Mucosa of gallbladder (tissue), 1 donor: ENCODE data around the gene TAAR9. TPM values are rescaled to one million over a fixed set of nuclear protein-coding genes. Genes with fewer than 3 reads are reported as not detected.

Experiments used
- DNase-seq: peaks from one replicate; pipeline ENCODE4 v3.0.0-alpha.2; 2020; ENCODE audit warnings: low spot score
- total RNA-seq: library from RNA; stranded (reverse); gene quantifications from one replicate; pipeline ENCODE4 v1.2.1, GENCODE V29; 2021
- donor health status: DM: no; HTN: no; CAD: no.

Gene TAAR9, protein sequence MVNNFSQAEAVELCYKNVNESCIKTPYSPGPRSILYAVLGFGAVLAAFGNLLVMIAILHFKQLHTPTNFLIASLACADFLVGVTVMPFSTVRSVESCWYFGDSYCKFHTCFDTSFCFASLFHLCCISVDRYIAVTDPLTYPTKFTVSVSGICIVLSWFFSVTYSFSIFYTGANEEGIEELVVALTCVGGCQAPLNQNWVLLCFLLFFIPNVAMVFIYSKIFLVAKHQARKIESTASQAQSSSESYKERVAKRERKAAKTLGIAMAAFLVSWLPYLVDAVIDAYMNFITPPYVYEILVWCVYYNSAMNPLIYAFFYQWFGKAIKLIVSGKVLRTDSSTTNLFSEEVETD
- total RNA-seq = not detected

DNA sequence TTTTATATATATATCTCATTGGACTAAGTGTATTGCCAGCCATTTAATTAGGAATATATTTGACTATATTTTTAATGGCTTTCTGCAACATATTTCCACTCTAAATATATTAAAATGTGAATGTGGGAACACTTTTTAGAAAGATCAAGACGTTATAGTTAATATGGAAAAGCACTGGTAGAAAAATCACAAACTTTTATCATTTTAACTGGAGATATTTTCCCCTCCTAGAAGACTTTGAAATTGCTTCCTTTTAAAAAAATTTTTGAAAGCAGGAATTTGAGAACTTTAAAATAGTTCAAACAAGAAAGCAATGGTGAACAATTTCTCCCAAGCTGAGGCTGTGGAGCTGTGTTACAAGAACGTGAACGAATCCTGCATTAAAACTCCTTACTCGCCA, at the start of gene TAAR9:
TSS of gene TAAR9 (plus strand) at position 301 of the 400 bp plus-strand sequence. CDS start at position 314, 13 bp downstream.
- DNase-seq = no peak

DNA sequence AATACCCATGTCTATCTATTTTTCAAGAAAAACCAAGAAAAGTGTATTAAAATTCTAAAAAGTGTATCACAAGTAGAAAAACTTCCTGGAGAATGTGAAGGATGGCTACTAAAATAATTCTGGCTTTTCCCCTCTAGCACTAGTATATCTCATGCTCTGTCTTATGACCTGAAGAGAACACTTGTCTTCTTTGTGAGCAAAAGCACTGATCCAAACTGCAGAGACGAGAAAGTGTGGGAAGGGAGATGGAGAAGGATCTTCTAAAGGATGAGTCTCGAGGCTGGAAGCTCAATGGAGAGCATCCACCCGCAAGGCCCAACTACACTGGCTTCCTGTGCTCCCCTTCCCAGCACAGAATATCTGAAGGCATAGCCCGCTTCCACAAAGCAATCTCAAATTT, 48.7 kb upstream of the TAAR9 start:
- DNase-seq = no peak

DNA sequence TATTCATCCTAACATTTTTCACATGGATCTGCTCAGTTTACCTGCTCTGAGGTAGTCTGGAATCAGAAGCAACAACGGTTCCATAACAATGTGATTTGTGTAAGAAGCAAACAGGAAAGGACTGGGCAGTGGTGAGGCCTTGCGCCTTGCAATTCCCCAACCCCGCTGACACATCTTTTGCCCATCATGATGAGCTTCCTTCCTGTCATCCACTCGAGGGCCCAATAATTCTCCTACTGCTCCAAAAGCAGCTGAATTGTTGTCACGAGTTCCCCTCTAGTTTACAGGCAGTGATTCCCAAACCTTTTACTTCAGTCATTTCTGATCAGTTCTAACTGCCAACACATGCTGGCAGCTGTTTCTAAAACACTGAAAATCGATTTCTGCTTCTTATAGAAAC, 48.1 kb upstream of the TAAR9 start:
- DNase-seq = no peak

DNA sequence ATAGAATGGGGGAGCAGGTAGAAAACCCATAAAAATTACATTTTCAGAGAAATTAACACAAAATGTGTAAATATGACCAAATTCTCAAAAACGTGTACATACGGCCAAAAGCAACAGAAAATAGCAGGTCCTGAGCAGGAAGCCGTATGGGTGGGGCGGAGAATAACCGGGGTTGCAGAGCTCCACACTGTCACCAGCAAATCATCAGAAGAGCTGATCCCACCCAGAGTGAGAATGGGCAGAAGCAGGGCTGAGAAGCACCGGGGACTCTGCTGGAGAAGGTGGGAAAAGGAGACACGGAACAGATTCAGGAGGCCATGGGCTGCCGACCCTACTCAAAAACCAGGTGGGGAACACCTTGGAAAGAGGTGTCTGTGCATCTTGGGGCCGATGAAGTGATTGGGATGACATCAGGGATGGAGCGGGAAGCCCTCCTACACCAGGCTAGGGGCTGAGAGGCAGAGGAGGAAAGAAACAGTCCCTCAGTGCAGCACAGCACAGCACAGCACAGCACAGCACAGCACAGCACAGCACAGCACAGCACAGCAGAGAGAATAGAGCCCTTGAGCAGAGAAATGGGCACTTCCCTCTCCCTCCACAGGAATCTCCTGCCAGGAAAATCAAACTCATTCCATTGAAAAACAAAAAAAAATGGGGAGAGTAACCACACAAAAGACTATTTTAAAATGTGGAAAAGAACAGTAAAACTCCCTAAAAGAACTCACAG, 47.4 kb upstream of the TAAR9 start:
- no peak for DNase-seq

DNA sequence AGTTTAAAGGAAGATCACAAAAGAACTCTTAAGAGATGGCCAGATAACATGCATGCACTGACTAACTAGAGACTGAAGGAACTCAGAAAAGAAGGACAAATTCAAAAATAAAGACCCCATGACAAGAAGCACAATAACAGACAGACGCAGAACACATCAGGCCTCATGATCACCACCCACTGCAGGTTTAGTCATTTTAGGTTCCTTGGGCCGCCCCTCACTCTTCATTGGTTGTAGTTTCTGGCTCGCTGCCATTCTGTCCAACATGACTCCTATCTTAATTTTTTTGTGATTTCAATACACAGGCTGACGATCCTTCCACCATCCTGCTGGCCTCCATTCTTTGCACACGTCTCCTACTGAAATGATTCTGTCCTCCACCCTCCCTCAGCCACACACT, 46.8 kb upstream of the TAAR9 start:
- no peak for DNase-seq

DNA sequence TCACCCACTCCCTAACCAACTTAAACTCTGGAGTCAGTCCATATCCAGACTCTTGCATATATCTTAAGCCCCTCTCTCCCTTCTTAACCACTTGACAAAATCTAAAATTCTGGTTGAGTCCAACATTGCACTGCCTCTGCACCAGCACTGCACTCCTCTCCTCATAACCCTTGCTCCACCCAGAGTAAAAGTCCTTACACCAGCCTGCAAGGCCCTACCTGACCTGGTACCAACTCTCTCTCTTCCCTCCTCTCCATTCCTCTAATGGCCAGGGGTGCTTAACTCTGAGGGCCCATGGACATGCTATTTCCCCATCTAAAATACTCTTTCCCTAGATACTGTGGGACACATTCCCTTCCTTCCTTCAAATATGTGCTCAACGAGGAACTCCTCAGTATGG, 46.2 kb upstream of the TAAR9 start:
- no peak for DNase-seq

DNA sequence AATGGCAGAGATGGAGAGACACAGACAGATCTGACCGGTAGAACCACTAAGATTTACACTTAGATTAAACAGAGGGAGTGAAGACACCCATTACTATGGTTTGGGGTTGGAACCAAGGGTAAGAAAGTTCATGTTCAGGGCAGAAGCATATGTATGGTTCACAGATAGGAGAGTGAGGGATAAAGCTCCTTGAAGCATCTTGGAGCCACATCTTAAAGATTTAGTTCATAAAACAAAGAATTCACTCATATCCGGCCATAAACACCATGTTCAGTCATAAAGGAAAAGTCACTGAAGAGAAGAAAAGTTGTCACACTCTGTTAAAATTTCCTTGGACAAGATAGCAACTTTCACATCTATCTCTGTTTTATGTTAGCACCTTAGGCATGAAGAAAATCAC, 43.1 kb upstream of the TAAR9 start:
- DNase-seq = no peak

DNA sequence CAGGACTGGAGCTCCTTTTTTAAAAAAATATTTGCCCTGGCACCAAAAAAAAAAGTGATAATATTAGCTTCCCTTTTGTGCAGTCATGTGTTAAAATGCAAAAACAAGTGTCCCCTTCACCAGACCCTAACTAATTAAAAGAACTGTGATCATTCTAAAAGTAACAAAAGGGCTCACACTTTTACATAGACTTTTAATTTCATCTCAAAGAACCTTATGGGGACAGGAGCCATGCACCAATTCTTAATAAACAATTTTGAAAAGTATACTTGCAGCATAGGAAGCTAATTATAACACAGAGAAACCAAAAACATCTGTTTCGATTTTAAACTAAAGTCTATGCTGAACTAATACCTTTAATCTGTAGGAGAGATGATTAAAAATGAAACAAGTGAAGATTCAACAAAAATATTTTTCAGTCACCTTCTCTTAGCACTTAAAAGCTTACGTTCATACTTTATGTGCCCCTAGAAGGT, 42.4 kb upstream of the TAAR9 start:
- no peak for DNase-seq

DNA sequence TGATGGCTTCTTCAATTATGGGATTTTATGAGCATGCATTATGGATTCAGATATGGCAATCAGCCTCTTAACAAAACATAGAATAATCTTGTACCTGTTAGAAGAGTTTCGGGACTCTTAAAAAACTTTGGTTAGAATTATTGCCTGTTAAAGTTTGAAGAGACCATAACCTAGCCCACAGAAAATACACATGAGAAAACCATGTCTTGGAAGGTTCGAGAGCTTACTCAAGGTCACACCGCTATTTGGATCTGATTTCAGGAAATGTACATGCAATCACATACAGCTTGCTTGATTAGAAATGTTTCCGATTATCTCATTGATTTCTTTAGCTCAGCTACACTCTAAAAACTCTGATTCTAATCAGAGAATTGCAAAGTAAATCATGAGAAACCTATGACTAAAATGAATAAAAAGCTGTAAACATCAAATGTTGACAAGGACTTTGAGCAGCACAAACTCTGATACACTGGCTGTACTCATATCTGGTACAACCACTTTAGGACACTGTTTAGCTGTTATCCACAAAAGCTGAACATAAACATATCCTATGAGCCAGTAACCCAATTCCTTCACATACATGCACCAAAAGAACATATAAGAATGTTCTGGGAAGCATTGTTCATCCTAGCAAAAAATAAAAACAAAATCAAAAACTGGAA, 41.4 kb upstream of the TAAR9 start:
- no peak for DNase-seq

DNA sequence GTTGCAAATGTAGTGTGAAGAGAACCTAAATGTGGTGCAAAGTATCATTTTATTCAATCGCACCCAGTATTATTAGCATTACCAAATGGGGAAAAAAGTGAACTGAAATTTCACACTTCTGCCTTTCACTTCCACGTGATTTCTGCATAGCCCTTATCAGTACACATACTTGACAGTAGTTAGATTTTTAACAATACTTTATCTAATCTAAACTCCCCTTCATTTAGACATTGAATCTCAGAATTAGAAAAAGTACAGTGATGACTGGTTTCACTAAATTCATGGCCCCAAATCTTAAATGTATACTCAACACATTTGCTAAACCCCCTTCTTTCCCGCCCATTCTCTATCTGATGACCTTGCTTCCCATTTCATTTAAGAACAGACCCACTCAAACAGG, 39.4 kb upstream of the TAAR9 start:
- no peak for DNase-seq

DNA sequence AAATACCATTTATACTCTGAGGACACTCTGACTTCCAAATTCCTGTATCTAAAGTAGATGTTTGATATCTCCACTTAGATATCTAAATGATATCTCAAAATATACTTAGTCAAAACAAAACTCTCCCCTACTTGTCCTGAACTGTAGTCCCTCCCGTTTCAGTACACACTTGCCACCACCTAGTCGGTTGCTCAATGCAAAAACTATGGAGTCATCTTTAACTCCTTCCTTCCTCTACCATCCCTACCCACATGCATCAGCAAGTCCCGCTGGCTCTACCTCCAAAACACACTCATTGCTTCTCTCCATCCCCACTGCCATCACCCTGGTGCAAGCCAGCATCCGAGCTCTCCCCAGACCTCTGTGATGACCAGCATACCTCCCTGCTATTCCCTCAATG, 38.3 kb upstream of the TAAR9 start:
- no peak for DNase-seq

DNA sequence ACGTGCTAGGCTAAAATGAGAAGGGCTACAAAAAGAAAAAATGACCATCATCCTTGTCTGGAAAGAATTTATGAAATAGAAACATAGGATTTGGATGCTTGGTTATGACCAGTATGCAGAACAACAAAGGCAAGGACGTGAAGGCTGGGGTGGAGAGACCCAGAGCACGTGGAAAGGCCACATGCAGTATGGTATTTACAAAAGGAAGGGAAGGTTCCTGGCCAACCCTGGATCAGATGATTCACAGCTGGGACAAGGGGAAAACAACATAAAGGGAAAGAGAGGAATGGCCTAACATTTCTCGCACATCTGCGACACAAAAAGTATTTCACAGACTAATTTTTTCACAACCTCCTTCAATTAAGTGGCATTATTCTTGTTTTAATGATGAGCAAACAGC, 33.3 kb upstream of the TAAR9 start:
- DNase-seq = peak; percentile 40

DNA sequence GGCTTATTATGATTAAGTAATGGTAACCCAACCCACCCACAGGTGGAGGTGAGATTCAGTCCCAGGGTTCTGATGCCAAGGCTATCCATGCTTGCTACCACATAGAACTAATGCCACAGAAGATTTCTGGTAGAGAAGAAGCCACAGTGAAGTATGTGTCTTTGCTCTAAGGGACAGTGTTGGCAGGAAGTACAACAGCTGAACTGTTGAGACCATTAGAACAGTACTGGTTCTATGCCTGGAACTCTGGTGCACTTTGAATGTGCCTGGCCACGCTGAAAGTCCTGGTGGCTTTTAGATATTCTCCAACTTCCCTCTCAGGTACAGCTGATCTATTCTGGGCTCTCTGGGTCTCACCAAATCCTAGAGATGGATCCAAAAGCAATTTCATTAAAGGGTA, 32.9 kb upstream of the TAAR9 start:
- no peak for DNase-seq

DNA sequence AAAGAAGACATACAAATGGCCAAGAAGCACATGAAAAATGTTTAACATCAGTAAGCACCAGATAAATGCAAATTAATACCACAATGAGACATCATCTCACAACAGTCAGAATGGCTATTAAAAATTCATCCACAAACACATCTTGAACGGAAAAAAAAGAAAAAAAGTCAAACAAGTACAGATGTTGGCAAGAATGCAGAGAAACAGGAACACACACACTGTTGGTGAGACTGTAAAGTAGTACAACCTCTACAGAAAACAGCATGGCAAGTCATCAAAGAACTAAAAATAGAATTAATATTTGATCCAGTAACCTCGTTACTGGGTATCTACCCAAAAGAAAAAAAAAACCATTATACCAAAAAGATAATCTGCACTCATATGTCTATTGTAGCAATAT, 31.6 kb upstream of the TAAR9 start:
- no peak for DNase-seq

DNA sequence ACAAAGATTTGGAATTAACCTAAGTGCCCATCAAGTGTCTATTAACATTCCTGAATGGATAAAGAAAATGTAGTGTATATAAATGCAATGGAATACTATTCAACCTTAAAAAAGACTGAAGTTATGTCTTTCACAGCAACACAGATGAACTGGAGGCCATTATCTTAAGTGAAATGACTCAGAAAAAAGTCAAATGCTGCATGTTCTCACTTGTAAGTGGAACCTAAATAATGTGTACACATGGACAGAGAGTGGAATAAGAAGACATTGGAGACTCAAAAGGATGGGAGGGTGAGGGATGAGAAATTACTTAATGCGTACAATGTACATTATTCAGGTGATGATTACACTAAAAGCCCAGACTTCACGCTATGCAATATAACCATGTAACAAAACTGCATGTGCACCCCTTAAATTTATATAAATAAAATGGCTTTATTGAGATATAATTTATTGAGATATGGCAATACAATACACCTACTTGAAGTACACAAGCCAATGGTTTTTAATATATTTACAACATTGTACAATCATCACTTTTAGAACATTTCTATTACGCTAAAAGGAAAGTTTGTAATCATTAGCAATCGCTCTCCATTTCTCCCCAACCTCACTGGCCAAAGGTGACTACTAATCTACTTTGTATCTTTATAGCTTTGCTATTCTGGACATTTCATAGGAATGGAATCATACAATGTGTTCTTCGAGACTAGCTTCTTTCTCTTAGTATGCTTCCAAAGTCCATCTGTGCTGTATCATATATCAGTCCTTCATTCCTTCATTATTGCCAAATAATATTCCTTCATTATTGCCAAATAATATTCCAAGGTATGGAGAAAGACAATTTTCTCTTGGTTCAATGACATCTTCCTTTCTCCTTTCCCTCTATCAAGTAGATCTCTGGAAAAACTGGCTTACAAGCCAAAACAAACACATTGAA, 30.9 kb upstream of the TAAR9 start:
- no peak for DNase-seq

DNA sequence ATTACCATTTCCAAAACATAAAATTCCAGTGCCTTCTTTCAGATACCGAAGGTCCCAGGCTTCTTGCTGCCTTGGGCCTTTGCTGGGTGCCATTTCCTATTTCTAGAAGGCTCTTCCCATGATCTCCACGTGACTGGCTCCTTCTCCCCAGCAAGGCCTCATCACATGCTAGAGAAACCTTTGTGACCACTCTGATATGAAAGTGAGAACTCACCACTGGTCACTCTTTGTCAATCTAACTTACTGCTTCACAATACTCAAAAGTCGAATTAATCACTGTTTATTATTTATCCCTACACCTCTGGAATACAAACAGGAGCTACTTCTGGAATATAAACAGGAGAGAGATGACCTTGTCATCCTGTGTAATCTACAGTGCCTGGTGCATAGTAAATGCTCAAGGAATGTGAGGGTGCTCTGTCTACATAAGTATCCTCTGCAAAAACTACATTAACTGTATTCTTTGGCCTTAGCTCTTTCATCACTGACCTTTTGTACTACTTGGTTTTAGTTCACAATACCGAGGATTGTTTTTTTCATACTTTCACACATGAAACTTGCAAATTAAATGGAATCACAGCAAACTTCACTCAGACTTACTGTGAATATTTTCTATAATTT, 26.8 kb upstream of the TAAR9 start:
- DNase-seq = peak; percentile 47

DNA sequence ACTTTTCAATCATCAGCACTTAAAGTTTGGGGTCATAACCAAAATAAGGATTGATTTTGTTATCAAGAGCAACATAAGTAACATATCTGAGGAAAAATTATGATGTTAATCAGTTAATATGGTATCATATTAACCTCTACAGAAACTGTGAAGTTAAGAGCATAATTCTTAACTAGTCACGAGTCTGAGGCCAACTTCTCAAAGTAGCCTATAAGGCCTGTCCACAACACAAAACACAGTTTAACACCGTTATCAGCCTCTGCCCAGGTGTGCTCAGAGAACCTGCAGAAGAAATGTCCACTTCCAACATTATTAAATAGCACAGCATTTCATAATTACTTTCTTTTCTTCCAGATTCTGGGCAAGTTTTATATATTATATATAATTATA, 26.3 kb upstream of the TAAR9 start:
- no peak for DNase-seq

DNA sequence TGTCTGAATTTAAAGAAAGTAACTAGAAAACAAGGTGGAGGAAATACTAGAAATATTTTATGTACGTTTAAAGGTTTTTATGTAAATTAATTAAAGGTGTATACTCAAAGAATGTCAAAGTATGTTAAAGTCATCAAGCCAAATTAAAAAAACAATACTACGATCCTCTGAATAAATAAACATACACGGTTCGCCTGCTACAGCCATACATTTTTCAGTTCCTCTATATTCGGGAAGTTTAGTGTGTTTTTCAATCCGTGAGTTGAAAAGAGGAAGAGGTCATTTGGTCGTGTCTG, 25.8 kb upstream of the TAAR9 start:
- no peak for DNase-seq

DNA sequence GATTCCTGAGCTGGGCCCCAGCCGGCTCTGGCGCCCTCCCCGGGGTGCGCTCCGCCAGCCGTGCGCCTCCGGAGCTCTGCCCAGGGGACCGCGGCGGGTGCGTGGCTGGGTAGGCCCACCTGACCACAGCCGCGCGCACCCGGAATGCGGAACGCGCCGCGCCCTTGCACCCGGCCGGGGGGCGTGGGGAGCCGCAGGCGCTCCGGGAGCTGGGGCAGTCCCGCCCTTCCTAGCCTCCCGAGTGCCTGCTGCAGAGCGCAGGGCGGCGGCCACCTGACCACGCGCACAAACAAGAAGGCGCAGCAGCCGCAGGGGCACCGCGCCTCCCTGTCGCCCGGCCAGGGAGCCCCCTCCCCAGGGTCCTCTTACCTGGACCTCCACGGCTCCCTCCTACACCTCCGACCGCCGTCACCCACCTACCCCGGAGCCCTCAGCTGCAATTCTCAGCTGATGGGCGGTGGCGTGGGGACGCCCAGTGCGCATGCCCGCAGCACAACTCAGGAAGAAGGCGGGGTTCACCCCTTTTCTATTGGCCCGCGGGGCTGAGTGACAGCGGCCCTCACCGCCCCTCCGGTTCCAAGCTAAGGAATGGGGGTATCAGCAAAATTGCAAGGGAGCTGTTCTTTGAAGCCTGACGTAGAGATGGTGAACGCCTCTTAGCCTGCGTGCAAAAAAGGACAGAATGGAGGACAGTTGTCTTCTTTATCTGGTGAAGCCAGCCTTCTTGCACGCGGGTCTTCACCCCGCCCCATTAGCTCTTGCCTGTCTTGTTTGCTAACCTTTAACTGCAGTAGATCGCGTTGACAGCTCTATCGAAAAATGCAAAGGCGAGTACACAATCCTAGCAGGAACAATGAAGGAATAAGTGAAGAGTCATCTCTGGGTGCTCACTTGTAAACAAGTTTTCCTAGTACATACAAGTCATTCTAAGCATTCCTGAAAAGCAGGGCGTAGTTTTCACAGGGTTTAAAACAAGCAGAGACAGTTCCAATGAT, 25.1 kb upstream of the TAAR9 start, which contains the start of gene STX7:
TSS of gene STX7 (minus strand) at position 479 of the 995 bp plus-strand sequence. CDS start 9,586 bp downstream, outside the sequence.
- peak; percentile 92 for DNase-seq
